Retinal pigment epithelial cell (primary cell): ENCODE measurements around the gene USP7.
A peak's percentile ranks its signal among the peaks of the same experiment; 100 is the strongest.

Experiments
- DNase-seq: peaks from one replicate; pipeline ENCODE4 v3.0.0-alpha.2; 2010; ENCODE audit warnings: low read depth
- H3K4me3 ChIP-seq: 2 replicates; pipeline ENCODE4 v1.5.1; 2011; ENCODE audit warnings: mild to moderate bottlenecking, low read length, control low read depth, moderate library complexity
- TF ChIP-seq, protein P1 (sequence below): conservative IDR thresholded peaks from 2 replicates; pipeline ENCODE4 v1.5.1; 2011; ENCODE audit warnings: low read depth, low read length, control low read depth, inconsistent platforms

The USP7 gene

DNA sequence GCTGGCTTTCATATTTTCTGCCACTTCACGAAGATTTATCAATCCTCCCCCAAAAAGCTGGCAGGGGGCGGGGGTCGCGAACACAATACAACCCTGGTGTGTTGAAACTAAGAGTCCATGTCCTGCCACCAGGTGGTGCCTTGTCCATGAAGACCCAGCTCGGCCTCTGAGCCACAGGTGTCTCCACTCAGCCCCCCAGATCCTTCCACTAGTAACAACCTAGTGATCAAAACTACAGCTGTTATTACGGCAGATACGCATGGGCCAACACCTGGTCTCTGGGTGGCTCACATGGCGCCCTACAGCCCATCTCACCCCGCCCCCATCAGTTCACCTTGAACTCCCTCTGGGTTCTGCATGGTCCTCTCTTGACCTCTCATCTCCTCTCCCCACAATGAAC is 27.7 kb downstream of the USP7 start:
- no peak for DNase-seq
- no peak overlapping the region for H3K4me3 ChIP-seq
- TF ChIP-seq, protein P1, sequence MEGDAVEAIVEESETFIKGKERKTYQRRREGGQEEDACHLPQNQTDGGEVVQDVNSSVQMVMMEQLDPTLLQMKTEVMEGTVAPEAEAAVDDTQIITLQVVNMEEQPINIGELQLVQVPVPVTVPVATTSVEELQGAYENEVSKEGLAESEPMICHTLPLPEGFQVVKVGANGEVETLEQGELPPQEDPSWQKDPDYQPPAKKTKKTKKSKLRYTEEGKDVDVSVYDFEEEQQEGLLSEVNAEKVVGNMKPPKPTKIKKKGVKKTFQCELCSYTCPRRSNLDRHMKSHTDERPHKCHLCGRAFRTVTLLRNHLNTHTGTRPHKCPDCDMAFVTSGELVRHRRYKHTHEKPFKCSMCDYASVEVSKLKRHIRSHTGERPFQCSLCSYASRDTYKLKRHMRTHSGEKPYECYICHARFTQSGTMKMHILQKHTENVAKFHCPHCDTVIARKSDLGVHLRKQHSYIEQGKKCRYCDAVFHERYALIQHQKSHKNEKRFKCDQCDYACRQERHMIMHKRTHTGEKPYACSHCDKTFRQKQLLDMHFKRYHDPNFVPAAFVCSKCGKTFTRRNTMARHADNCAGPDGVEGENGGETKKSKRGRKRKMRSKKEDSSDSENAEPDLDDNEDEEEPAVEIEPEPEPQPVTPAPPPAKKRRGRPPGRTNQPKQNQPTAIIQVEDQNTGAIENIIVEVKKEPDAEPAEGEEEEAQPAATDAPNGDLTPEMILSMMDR = peak; percentile 22

DNA sequence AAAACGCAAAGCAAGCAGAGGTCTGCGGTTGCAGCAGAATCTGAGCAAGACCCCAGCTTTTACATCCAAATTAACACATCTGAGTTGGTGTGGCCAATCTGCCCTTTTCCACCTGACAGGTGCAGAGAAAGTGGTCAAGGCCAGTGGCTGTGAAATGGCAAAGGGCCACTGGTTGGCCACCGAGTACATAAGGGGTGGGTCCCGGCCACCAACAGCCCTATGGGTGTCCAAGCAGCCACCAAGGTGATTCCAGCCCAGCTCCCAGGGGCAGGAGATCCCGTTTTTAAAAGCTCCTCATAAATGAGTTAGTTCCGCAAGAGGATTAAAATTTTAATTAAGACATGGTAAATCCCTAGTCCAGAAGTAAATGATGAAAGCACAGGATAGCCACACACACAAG is 29.1 kb downstream of the USP7 start:
- H3K4me3 ChIP-seq = no peak overlapping the region
- no peak for DNase-seq
- TF ChIP-seq, protein P1 = no peak

DNA sequence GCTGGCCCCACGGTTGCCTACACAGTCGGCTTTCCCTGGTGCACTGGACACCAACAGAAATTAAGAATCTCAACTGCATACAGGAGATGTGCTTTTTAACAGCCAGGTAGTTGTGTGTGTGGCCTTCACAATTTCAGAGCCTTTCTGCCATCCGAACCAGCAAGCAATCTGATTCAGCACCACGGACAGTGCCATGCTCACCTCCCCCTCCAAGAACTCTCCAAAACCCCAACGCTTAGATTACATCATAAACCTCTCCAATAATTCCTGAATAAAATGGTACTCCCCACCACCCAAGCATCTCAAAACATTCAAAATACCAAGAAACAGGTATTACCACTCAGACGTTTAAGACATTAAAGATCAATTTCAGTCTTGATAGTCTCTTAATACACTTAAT is 31.8 kb downstream of the USP7 start:
- TF ChIP-seq, protein P1 = no peak
- no peak overlapping the region for H3K4me3 ChIP-seq
- peak; percentile 16 for DNase-seq

DNA sequence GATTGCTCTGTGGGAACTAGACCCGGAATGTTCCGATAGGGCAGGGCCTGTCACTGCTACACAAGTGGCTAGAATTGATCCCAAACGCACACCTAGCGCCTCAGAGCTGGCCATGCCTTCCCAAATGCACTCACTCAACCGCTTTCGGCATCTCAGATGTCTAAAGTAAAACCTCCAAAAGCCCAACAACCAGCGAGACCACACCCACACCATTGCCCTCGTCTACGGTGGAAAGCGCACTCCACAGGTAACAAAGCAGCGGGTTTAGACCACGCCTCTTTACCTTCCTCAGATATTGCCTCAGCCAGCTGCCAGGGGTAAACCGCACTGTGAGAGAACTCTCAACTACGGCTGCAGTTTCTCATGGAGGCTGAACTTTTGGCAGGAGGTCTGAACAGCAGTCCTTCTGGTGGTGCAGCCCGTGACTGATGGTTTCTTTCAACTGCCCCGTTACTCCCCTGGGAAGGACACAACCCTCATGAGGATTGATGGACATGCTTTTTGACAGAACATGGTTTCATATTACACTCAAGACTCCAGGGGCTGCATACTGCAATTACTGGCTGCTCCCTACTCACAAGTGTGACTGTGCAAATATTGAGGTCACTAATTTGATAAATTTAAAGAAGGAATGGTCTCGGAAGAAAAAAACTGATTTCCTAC is 34.5 kb downstream of the USP7 start:
- TF ChIP-seq, protein P1 = no peak
- no peak for DNase-seq
- no peak overlapping the region for H3K4me3 ChIP-seq

DNA sequence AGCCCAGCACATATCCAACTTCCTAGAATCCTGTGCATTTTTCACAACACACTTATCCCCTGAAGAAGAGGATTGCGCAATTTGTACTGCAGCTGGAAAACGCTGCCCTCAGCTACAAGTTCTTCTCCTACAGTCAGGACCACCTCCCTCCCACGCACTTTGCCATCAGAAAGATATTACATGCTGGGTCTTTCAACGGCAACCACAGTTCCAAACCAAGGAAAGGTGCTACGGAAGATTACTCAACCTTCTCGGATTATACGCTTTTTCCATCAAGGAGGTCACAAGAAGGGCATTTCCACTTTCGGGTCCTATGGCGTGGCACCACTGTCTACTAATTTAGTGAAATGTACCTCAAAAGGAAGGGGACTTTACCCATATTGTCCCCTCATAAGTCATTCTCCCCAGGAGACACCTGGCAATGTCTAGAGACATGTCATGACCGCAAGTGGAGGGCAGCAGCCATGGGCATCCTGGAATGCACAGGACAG is 35.2 kb downstream of the USP7 start:
- DNase-seq = no peak
- H3K4me3 ChIP-seq = no peak overlapping the region
- TF ChIP-seq, protein P1 = no peak

DNA sequence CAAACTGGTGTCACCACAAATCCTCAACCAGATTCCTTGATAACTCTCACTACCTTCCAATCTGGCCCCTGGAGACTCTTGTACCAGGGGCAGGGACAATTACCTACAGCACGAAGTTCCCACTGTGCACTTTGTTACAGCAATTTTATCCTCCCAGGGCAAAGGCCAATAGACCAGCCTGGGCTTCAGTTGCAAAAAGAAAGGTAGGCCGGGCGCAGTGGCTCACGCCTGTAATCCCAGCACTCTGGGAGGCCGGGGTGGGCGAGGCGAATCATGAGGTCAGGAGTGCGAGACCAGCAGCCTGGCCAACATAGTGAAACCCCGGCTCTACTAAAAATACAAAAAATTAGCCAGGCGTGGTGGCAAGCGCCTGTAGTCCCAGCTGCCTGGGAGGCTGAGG is 36.9 kb downstream of the USP7 start:
- no peak overlapping the region for H3K4me3 ChIP-seq
- DNase-seq = no peak

DNA sequence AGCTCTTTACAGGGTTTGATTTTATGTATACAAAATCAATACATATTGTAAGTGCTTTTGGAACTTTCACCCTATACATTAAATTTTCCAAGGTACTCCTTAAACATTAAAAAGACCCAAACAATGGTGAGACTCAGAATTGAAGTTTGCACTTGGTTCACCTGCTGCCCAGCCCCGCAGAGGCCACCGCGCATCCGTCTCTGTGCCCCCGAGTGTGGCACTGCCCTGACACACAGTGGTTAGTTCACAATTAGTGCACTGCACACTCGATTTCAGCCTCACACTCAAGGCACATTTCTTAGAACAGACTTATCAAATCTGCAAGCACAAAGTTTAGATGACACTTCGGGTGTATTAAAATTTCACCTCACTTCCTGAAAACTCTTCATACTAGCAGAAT is 38.3 kb downstream of the USP7 start:
- TF ChIP-seq, protein P1 = no peak
- H3K4me3 ChIP-seq = no peak overlapping the region
- no peak for DNase-seq

More for the DNA sequence above, 36.9 kb downstream of the USP7 start:
- TF ChIP-seq, protein P1 = no peak
